ENCODE data around the gene OVOL1.
A peak's percentile ranks its signal among the peaks of the same experiment; 100 is the strongest.

The OVOL1 gene

GRCh38 chr11:65781152-65781961 lies 5.5 kb upstream of the OVOL1 start:
- peak overlapping the region; percentile 16; the same call in 1 of the 2 replicates for H3K4me3 ChIP-seq (ENCODE audit: low read length)
- TF ChIP-seq ZNF274 (IDR thresholded peaks at IDR 0.05; ENCODE audit: low read depth, low read length), result no peak

GRCh38 chr11:65781962-65782815 lies 4.7 kb upstream of the OVOL1 start:
- no peak overlapping the region for H3K4me3 ChIP-seq (ENCODE audit: low read length)
- no peak for TF ChIP-seq ZNF274 (IDR thresholded peaks at IDR 0.05; ENCODE audit: low read depth, low read length)

GRCh38 chr11:65782816-65783228 lies 4.0 kb upstream of the OVOL1 start:
- no peak for TF ChIP-seq ZNF274 (IDR thresholded peaks at IDR 0.05; ENCODE audit: low read depth, low read length)
- no peak overlapping the region for H3K4me3 ChIP-seq (ENCODE audit: low read length)

GRCh38 chr11:65785319-65786007 lies 1.4 kb upstream of the OVOL1 start:
- no peak overlapping the region for H3K4me3 ChIP-seq (ENCODE audit: low read length)

GRCh38 chr11:65786008-65786785 lies 666 bp upstream of the OVOL1 start:
- TF ChIP-seq ZNF274 (IDR thresholded peaks at IDR 0.05; ENCODE audit: low read depth, low read length), result no peak
- H3K4me3 ChIP-seq (ENCODE audit: low read length), result no peak overlapping the region

More at GRCh38 chr11:65785319-65786007, 1.4 kb upstream of the OVOL1 start:
- no peak for TF ChIP-seq ZNF274 (IDR thresholded peaks at IDR 0.05; ENCODE audit: low read depth, low read length)

GRCh38 chr11:65787649-65788622 lies 1.1 kb downstream of the OVOL1 start:
- H3K4me3 ChIP-seq (ENCODE audit: low read length), result no peak overlapping the region
- TF ChIP-seq ZNF274 (IDR thresholded peaks at IDR 0.05; ENCODE audit: low read depth, low read length), result no peak

- H3K4me3 ChIP-seq (ENCODE audit: low read length), result no peak overlapping the region
- no peak for TF ChIP-seq ZNF274 (IDR thresholded peaks at IDR 0.05; ENCODE audit: low read depth, low read length)
Measured at GRCh38 chr11:65788821-65789220, 2.0 kb downstream of the OVOL1 start.

GRCh38 chr11:65789230-65790103 lies 2.6 kb downstream of the OVOL1 start:
- no peak overlapping the region for H3K4me3 ChIP-seq (ENCODE audit: low read length)
- no peak for TF ChIP-seq ZNF274 (IDR thresholded peaks at IDR 0.05; ENCODE audit: low read depth, low read length)

GRCh38 chr11:65790104-65790901 lies 3.4 kb downstream of the OVOL1 start:
- no peak for TF ChIP-seq ZNF274 (IDR thresholded peaks at IDR 0.05; ENCODE audit: low read depth, low read length)
- no peak overlapping the region for H3K4me3 ChIP-seq (ENCODE audit: low read length)

- TF ChIP-seq ZNF274 (IDR thresholded peaks at IDR 0.05; ENCODE audit: low read depth, low read length), result no peak
- no peak overlapping the region for H3K4me3 ChIP-seq (ENCODE audit: low read length)
Measured at GRCh38 chr11:65790902-65791650, 4.2 kb downstream of the OVOL1 start.
